GM15510 (cell line): Measurements from ENCODE around the gene SFMBT1.

Experiments
- POLR2A ChIP-seq: IDR thresholded peaks from 3 replicates; pipeline ENCODE4 v1.6.1; 2011; ENCODE audit warnings: borderline replicate concordance; ENCODE audit not compliant: insufficient read length; ENCODE audit errors: extremely low read depth

Gene SFMBT1

DNA sequence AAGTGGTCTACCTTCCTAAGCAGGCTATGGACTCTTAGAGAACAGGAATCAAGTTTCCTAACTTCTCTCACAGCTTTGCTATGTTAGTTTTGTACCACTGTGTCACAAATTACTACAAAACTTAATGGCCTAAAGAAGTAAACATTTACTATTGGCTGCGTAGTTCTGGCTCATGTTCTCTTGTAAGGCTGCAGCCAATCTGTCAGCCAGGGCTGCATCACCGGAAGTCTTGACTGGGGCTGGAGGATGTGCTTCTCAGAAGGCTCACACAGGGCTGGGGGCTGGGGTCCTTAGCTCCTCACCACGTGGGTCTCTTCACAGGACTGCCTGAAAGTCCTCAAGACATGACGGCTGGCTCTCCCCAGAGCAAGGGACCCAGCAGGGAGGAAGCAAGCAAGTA lies 164.0 kb downstream of the SFMBT1 start:
- no peak for TF ChIP-seq POLR2A

DNA sequence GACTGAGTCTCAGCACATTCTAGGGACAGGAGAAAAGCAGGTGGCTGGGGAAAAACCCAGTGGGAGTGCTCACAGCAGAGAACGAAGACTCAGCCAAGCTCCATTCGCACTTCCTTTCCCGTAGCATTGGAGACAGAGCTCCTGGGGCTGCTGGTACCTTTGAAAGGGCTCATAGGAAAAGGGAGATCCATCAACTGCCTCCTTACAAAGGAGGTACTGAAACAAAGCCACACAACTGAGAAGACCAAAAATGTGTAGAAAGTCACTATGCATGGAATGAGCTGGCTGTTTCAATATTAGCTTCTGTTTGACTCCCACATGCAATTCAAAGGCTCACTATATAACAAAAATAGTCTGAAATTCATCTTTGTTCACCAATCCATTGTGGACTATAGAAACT lies 165.4 kb downstream of the SFMBT1 start:
- no peak for TF ChIP-seq POLR2A

DNA sequence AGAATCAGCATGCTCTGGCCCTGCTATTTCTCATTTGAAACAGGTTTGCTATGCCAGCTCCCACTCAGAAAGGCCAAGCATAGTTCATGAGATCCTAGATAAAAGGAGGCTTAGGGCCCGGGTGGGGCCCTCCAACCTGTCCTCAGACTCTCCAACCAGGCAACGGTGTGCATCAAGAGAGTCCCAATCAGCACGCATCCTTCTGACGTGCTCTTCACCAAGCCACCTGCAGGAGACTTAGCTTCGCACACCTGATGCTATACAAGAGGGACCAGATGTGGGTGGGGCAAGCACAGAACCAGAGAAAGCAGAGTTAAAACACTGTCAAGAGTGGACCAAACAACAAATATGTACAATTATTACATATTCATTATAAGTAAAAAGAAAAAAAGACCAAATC lies 165.8 kb downstream of the SFMBT1 start:
- no peak for TF ChIP-seq POLR2A

GRCh38 chr3:52879581-52879980 lies 166.3 kb downstream of the SFMBT1 start:
- no peak for TF ChIP-seq POLR2A

GRCh38 chr3:52879090-52879489 lies 166.8 kb downstream of the SFMBT1 start:
- TF ChIP-seq POLR2A, result no peak

- no peak for TF ChIP-seq POLR2A
Measured at GRCh38 chr3:52877085-52877484, 168.8 kb downstream of the SFMBT1 start.

GRCh38 chr3:52874864-52875587 lies 170.8 kb downstream of the SFMBT1 start:
- no peak for TF ChIP-seq POLR2A

DNA sequence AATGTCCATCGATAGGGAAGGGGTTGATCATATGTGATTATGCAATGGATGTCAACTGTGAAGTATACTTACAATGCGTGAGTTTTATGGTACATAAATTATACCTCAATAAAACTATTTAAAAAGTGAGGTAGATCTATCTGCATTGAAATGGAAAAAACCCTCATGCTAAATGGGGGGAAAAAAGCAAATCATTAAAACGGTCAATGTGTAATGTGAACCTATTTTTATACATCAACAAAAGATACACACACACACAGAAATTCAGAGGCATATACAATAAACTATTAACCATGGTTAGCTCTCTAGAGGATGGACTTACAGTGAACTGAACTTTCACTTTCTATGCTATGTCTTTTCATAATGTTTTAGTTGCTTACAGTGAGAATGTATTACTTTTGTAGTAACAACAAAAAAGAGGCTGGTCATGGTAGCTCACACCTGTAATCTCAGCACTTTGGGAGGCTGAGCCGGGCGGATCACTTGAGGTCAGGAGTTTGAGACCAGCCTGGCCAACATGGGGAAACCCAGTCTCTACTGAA lies 171.6 kb downstream of the SFMBT1 start:
- no peak for TF ChIP-seq POLR2A

DNA sequence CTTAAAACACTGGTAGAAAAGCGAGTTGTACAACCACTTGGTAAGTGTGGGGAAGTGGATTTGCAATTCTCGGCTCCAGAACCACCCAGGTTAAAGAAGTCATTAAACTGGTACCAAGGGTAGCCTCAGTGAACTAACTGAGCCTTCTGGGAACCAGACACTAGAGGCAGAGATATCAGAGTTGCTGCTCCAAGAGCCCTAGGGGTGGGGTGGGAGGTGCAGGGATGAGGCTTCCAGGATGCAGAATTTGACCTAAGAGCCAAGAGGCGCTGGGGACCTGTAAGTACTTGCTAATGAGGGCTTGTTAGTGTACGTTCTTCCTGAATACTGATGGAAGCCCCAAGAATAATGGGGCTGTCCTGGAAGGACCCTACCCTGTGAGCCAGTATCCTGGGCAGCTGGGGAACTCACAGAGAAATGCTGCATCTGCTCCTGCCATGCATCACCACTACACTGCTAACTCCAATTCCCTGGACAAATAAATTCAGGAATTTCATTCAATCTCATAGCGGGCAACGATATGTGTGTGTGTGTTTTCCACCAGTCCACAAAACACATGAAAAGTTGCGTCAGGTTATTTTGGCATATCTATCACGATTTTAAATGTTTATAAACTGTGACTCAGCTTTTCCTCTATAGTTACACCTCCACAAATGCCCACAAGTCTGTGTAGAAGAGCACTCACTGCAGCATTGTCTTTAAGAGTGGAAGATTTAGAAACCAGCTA lies 172.3 kb downstream of the SFMBT1 start:
- no peak for TF ChIP-seq POLR2A

GRCh38 chr3:52872245-52872644 lies 173.6 kb downstream of the SFMBT1 start:
- TF ChIP-seq POLR2A, result no peak

DNA sequence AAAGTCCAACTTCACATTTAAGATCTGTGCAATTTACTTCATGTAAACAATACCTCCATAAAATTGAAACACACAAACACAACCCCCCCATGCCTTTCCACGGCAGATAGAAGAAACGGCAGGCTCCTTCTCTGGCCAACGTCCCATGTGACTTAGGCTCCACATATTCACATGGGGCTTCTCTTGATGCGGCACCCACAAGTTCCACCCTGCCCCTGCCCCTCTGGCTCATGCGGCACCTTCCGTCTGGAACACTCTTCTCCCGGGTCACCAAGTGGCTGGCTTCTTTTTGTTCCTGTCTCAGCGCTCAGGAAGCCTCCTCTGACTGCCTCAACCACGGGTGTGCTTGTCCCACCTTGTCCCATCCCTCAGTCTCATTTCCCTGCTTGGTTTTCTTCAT lies 174.1 kb downstream of the SFMBT1 start:
- TF ChIP-seq POLR2A, result no peak

DNA sequence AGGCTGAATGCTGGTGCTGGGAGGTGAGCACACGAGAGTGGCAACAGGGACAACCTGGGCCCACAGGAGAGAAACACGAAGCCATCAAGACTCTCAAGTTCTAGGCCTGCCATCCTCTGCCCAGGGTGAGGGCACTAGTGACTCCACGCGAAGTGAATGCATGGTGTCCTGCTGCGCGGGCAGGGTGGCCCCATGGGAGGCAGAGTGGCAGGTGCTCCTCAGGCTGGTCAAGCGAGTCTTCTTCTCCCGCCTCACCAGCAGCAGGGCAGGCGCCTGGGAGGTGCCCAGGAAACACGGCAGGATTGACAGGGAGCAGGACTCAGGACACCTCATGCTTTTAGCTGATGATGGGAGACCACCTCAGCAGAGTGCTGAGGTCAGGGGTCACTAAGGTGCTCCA lies 175.4 kb downstream of the SFMBT1 start:
- TF ChIP-seq POLR2A, result no peak

DNA sequence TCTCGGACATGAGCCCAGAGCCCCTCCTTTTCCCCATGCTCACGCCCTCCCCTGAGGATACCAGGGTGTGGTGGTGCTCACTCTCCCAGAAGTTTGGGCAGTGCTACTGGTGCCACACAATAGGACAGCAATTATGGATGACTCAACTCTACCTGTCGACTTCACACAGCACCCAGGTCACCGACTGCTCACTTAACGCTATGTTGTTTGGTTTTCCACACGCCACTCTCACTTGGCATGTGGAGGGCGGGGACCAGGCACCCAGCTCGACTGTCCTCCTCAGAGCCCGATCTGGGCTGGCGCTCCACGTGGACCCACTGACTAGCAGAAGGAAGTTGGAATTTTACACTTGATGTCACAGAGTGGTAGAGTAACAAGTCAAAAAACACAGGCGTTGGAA lies 179.4 kb downstream of the SFMBT1 start:
- TF ChIP-seq POLR2A, result no peak

DNA sequence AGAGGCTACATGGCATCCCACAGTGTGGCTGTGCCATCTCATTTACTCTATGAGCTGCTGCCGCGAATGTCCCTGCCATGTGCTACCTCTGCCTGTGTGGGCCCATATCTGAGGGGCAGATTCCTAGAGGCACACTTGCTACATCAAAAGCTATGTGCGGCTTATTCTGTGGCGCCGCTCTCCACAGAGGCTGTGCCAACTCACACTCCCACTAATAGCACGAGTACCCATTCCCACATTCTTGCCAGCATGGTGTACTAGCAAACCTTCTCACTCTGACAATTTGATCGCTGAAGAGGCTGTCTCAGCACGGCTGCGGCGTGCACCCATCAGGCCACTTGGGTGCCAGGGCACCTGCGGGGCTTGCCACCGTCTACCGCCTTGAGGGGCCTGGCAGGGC lies 179.9 kb downstream of the SFMBT1 start:
- TF ChIP-seq POLR2A, result no peak

GRCh38 chr3:52860424-52860768 lies 185.5 kb downstream of the SFMBT1 start:
- no peak for TF ChIP-seq POLR2A

DNA sequence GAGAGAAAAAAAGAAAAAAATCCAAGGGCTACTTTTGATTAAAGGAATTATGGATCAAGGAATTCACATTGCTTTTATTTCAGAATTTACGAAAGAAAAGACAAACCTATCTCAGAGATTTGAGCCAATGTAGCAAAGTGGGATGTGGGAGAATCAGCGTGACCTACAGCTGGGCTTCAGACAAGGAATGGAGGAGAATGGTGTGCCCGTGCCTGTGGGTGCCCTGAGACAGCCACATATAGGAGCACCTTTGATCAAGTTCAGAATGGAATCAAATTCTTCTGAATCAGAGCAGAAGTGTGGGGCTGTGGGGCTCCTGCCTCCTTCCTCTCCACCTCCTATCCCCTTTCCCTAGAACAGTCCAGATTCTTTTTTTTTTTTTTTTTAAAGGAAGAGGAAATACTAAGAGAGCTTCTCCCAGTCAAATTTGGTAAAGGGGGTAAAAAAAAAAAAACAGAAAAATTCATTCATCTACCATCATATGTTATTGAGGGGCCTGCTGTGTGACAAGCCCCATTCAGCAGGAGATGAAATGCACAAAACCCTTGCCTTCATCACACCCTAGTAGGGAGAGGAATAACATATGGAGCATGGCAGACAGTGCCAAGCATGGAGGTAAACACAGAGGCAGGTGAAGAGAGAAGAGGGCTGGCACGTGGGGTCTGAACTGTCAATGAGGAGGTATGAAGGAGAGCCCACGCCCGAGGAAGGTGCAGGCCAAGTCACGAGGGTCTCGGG lies 186.0 kb downstream of the SFMBT1 start:
- TF ChIP-seq POLR2A, result no peak

DNA sequence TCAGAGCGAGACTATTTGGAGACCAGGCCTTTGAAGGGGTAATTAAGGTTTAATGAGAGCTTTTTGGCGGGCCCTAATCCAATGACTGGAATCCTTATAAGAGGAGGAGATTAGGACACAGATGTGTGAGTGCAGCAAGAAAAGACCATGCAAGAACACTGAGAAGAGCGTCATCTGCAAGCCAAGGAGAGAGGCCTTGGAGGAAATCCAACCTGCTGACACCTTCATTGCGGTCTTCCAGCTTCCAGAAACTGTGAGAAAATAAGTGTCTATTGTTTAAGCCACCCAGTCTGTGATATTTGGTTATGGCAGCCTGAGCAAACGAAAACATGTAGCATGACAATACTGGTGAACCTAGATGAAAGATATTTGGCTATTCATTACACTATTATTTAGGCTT lies 188.0 kb downstream of the SFMBT1 start:
- no peak for TF ChIP-seq POLR2A

GRCh38 chr3:52857133-52857532 lies 188.7 kb downstream of the SFMBT1 start:
- no peak for TF ChIP-seq POLR2A
